Activated naive CD8-positive, alpha-beta T cell treated with anti-CD3 and anti-CD28 coated beads, Interleukin-2, amount 10 ng/mL, durations not matched to agents 7 days and 5 days (primary cell): ENCODE results near the gene LMAN1. TPM values are rescaled to one million over a fixed set of nuclear protein-coding genes. Genes with fewer than 3 reads are reported as not detected.

Source experiments
- ATAC-seq: fragments of 150-1000 bp; cut with Tn5 transposase; one replicate; pipeline ENCODE4 v1.10.0; 2021; ENCODE audit warnings: low read depth, moderate library complexity
- POLR2A ChIA-PET: fragments of 350-600 bp; sonication (Branson Sonifier 250); formaldehyde crosslinking; loops from one replicate; lab custom pipeline; 2021; ENCODE audit warnings: antibody characterized with exemption; lab: Charles Lee
- DNase-seq: peaks from one replicate; pipeline ENCODE4 v3.0.0; 2021
- H3K27ac Mint-ChIP-seq: one replicate; pipeline ENCODE4 v1.8.0; 2022; ENCODE audit warnings: mild to moderate bottlenecking, mixed read lengths
- H3K27me3 Mint-ChIP-seq: one replicate; pipeline ENCODE4 v1.8.0; 2022; ENCODE audit warnings: mild to moderate bottlenecking, moderate library complexity, mixed read lengths
- H3K36me3 Mint-ChIP-seq: one replicate; pipeline ENCODE4 v1.8.0; 2021; ENCODE audit warnings: mild to moderate bottlenecking, mixed read lengths
- H3K4me1 Mint-ChIP-seq: one replicate; pipeline ENCODE4 v1.8.0; 2021; ENCODE audit warnings: mixed read lengths
- H3K4me3 Mint-ChIP-seq: one replicate; pipeline ENCODE4 v1.8.0; 2022; ENCODE audit warnings: mild to moderate bottlenecking, moderate library complexity, mixed read lengths
- H3K9me3 Mint-ChIP-seq: one replicate; pipeline ENCODE4 v1.8.0; 2021; ENCODE audit warnings: mixed read lengths
- total RNA-seq, 2 experiments: library from RNA; stranded (reverse); gene quantifications; one replicate each; pipeline ENCODE4 v1.2.3, GENCODE V29; 2021

The LMAN1 gene
- total RNA-seq, 2 experiments from 2014 or later: 56.5 to 58.5 TPM

GRCh38 chr18:59308248-59308937 is 50.7 kb downstream of the LMAN1 start:
- H3K9me3 Mint-ChIP-seq: no peaks in the 10 kb centered on the region
- peak; percentile 86 for DNase-seq
- no peaks in the 10 kb centered on the region for H3K36me3 Mint-ChIP-seq
- H3K27ac Mint-ChIP-seq: no peak overlapping the region
- POLR2A ChIA-PET: interaction anchor here (0.7 to 0.8 kb wide), 2 partner anchors 18 to 94 kb away, joined by 4 to 5 read pairs; no protein-coding TSS in a partner anchor
- peak overlapping the region; percentile 67 for H3K4me3 Mint-ChIP-seq
- ATAC-seq: peak; percentile 93
- no peaks in the 10 kb centered on the region for H3K4me1 Mint-ChIP-seq
- H3K27me3 Mint-ChIP-seq: peaks cover 51% of the 10 kb centered on the region

GRCh38 chr18:59306640-59307039 is 52.4 kb downstream of the LMAN1 start:
- Mint-ChIP-seq H3K27me3 (peaks cover 48% of the 10 kb centered on the region), H3K36me3 (no peaks in the 10 kb centered on the region), H3K4me1 (no peaks in the 10 kb centered on the region), H3K9me3 (no peaks in the 10 kb centered on the region), H3K4me3 (no peak overlapping the region), H3K27ac (no peak overlapping the region)
- DNase-seq (no peak), ATAC-seq (no peak)
- POLR2A ChIA-PET: no interaction called here

- POLR2A ChIA-PET: no interaction called here
- Mint-ChIP-seq H3K9me3 (no peaks in the 10 kb centered on the region), H3K4me3 (no peak overlapping the region)
These were observed 53.8 kb downstream of the LMAN1 start for GRCh38 chr18:59305295-59305694.

GRCh38 chr18:59303656-59304195 is 55.3 kb downstream of the LMAN1 start:
- Mint-ChIP-seq H3K4me1 (peaks cover 6% of the 10 kb centered on the region), H3K27ac (no peak overlapping the region), H3K36me3 (no peaks in the 10 kb centered on the region), H3K9me3 (no peaks in the 10 kb centered on the region), H3K27me3 (peaks cover 28% of the 10 kb centered on the region), H3K4me3 (no peak overlapping the region)
- DNase-seq (no peak), ATAC-seq (no peak)
- POLR2A ChIA-PET: no interaction called here

More at GRCh38 chr18:59305295-59305694, 53.8 kb downstream of the LMAN1 start:
- Mint-ChIP-seq H3K27me3 (peaks cover 41% of the 10 kb centered on the region), H3K27ac (no peak overlapping the region), H3K4me1 (peaks cover 6% of the 10 kb centered on the region), H3K36me3 (no peaks in the 10 kb centered on the region)
- DNase-seq: no peak
- no peak for ATAC-seq

- Mint-ChIP-seq H3K4me3 (no peak overlapping the region), H3K27ac (no peak overlapping the region), H3K27me3 (peaks cover 22% of the 10 kb centered on the region), H3K9me3 (no peaks in the 10 kb centered on the region), H3K4me1 (peaks cover 6% of the 10 kb centered on the region), H3K36me3 (no peaks in the 10 kb centered on the region)
- ATAC-seq (no peak), DNase-seq (no peak)
- POLR2A ChIA-PET: no interaction called here
These were observed 56.1 kb downstream of the LMAN1 start for GRCh38 chr18:59303006-59303405.

- H3K36me3 Mint-ChIP-seq: no peaks in the 10 kb centered on the region
- H3K4me1 Mint-ChIP-seq: peaks cover 6% of the 10 kb centered on the region
- H3K4me3 Mint-ChIP-seq: no peak overlapping the region
- no peaks in the 10 kb centered on the region for H3K9me3 Mint-ChIP-seq
- no peak for ATAC-seq
- H3K27me3 Mint-ChIP-seq: peaks cover 16% of the 10 kb centered on the region
- DNase-seq: no peak
- H3K27ac Mint-ChIP-seq: no peak overlapping the region
- POLR2A ChIA-PET: no interaction called here
These were observed 57.1 kb downstream of the LMAN1 start for GRCh38 chr18:59301929-59302328.

GRCh38 chr18:59300676-59301285 is 58.3 kb downstream of the LMAN1 start:
- H3K4me1 Mint-ChIP-seq: peaks cover 6% of the 10 kb centered on the region
- H3K9me3 Mint-ChIP-seq: no peaks in the 10 kb centered on the region
- ATAC-seq (peak; percentile 89), DNase-seq (no peak)
- H3K27me3 Mint-ChIP-seq: peaks cover 16% of the 10 kb centered on the region
- POLR2A ChIA-PET: no interaction called here
- no peak overlapping the region for H3K27ac Mint-ChIP-seq
- H3K4me3 Mint-ChIP-seq: no peak overlapping the region
- H3K36me3 Mint-ChIP-seq: no peaks in the 10 kb centered on the region

GRCh38 chr18:59298871-59299270 is 60.2 kb downstream of the LMAN1 start:
- no peak for DNase-seq
- H3K27me3 Mint-ChIP-seq: peaks cover 21% of the 10 kb centered on the region
- ATAC-seq: no peak
- H3K36me3 Mint-ChIP-seq: no peaks in the 10 kb centered on the region
- POLR2A ChIA-PET: no interaction called here
- H3K4me3 Mint-ChIP-seq: no peak overlapping the region
- H3K9me3 Mint-ChIP-seq: no peaks in the 10 kb centered on the region
- H3K27ac Mint-ChIP-seq: no peak overlapping the region
- H3K4me1 Mint-ChIP-seq: peaks cover 6% of the 10 kb centered on the region

- H3K9me3 Mint-ChIP-seq: no peaks in the 10 kb centered on the region
- H3K4me1 Mint-ChIP-seq: no peaks in the 10 kb centered on the region
- H3K27ac Mint-ChIP-seq: no peak overlapping the region
- POLR2A ChIA-PET: no interaction called here
- DNase-seq (no peak), ATAC-seq (no peak)
- no peaks in the 10 kb centered on the region for H3K36me3 Mint-ChIP-seq
- no peak overlapping the region for H3K4me3 Mint-ChIP-seq
- H3K27me3 Mint-ChIP-seq: peaks cover 53% of the 10 kb centered on the region
These were observed 65.7 kb downstream of the LMAN1 start for GRCh38 chr18:59293317-59293716.

GRCh38 chr18:59286341-59286740 is 72.7 kb downstream of the LMAN1 start:
- DNase-seq (no peak), ATAC-seq (no peak)
- no peak overlapping the region for H3K4me3 Mint-ChIP-seq
- H3K27ac Mint-ChIP-seq: no peak overlapping the region
- H3K27me3 Mint-ChIP-seq: peaks cover 52% of the 10 kb centered on the region
- no peaks in the 10 kb centered on the region for H3K9me3 Mint-ChIP-seq
- no peaks in the 10 kb centered on the region for H3K4me1 Mint-ChIP-seq
- POLR2A ChIA-PET: no interaction called here
- H3K36me3 Mint-ChIP-seq: no peaks in the 10 kb centered on the region

GRCh38 chr18:59282341-59282740 is 76.7 kb downstream of the LMAN1 start:
- Mint-ChIP-seq H3K36me3 (no peaks in the 10 kb centered on the region), H3K9me3 (no peaks in the 10 kb centered on the region), H3K4me1 (no peaks in the 10 kb centered on the region), H3K27me3 (peaks cover 51% of the 10 kb centered on the region), H3K27ac (no peak overlapping the region), H3K4me3 (no peak overlapping the region)
- DNase-seq: no peak
- ATAC-seq: no peak
- POLR2A ChIA-PET: no interaction called here

- Mint-ChIP-seq H3K4me1 (no peaks in the 10 kb centered on the region), H3K4me3 (no peak overlapping the region), H3K9me3 (no peaks in the 10 kb centered on the region), H3K27me3 (peaks cover 59% of the 10 kb centered on the region), H3K36me3 (no peaks in the 10 kb centered on the region), H3K27ac (no peak overlapping the region)
- no peak for ATAC-seq
- POLR2A ChIA-PET: no interaction called here
- DNase-seq: no peak
These were observed 79.3 kb downstream of the LMAN1 start for GRCh38 chr18:59279722-59280121.

- H3K4me1 Mint-ChIP-seq: no peaks in the 10 kb centered on the region
- peaks cover 59% of the 10 kb centered on the region for H3K27me3 Mint-ChIP-seq
- POLR2A ChIA-PET: no interaction called here
- no peak overlapping the region for H3K27ac Mint-ChIP-seq
- DNase-seq: no peak
- no peaks in the 10 kb centered on the region for H3K9me3 Mint-ChIP-seq
- peaks cover 2% of the 10 kb centered on the region for H3K36me3 Mint-ChIP-seq
- H3K4me3 Mint-ChIP-seq: no peak overlapping the region
- no peak for ATAC-seq
These were observed 79.9 kb downstream of the LMAN1 start for GRCh38 chr18:59279193-59279592.

GRCh38 chr18:59278793-59279192 is 80.3 kb downstream of the LMAN1 start:
- ATAC-seq (no peak), DNase-seq (no peak)
- no peak overlapping the region for H3K4me3 Mint-ChIP-seq
- no peak overlapping the region for H3K27ac Mint-ChIP-seq
- peaks cover 61% of the 10 kb centered on the region for H3K27me3 Mint-ChIP-seq
- POLR2A ChIA-PET: no interaction called here
- H3K4me1 Mint-ChIP-seq: no peaks in the 10 kb centered on the region
- no peaks in the 10 kb centered on the region for H3K9me3 Mint-ChIP-seq
- H3K36me3 Mint-ChIP-seq: peaks cover 2% of the 10 kb centered on the region
